H1 (cell line): Measurements from ENCODE around the gene USP30. TPM values are rescaled to one million over a fixed set of nuclear protein-coding genes. Genes with fewer than 3 reads are reported as not detected.
"Not testable (repeated sequence)": the region's sequence is repeated elsewhere in the genome, so short reads cannot be mapped to it uniquely, and the experiment has no call there.

Source experiments
- CTCF ChIA-PET: fragments of 300-600 bp; sonication (Branson Sonifier 250); formaldehyde crosslinking; loops from one replicate; lab custom pipeline; 2021; ENCODE audit not compliant: partially characterized antibody; lab: Charles Lee
- POLR2A ChIA-PET: fragments of 300-600 bp; sonication (Branson Sonifier 250); formaldehyde crosslinking; loops from one replicate; lab custom pipeline; 2021; ENCODE audit warnings: inconsistent platforms; ENCODE audit not compliant: partially characterized antibody; lab: Charles Lee
- DNase-seq, 2 experiments: peaks; one replicate each; pipeline versions ENCODE4 v3.0.0 to v3.0.0-alpha.2; 2010 to 2022; ENCODE audit warnings: low spot score in 2 of 2, low read depth in 1 of 2, mixed read lengths in 1 of 2
- FAIRE-seq: peaks from 2 replicates; lab custom pipeline; 2011; peaks lifted over from hg19 to GRCh38; lab: Jason Lieb, UNC
- H2AFZ ChIP-seq: 2 replicates; pipeline ENCODE4 v1.8.1; 2012; ENCODE audit warnings: low read length, inconsistent platforms
- H2AK5ac ChIP-seq: 2 replicates; pipeline ENCODE4 v1.6.1; 2013; ENCODE audit warnings: low read depth, low read length
- H2BK120ac ChIP-seq: replicated peaks from 2 replicates; pipeline ENCODE3; 2013; ENCODE audit warnings: low read depth, low read length, inconsistent platforms
- H2BK12ac ChIP-seq: 2 replicates; pipeline ENCODE4 v1.6.1; 2013; ENCODE audit warnings: low read depth, low read length
- H2BK15ac ChIP-seq: 2 replicates; pipeline ENCODE4 v1.6.1; 2013; ENCODE audit warnings: low read length
- H2BK20ac ChIP-seq: 2 replicates; pipeline ENCODE4 v1.6.1; 2013; ENCODE audit warnings: low read length
- H2BK5ac ChIP-seq: 2 replicates; pipeline ENCODE4 v1.6.1; 2013; ENCODE audit warnings: low read depth, low read length
- H3K14ac ChIP-seq: 2 replicates; pipeline ENCODE4 v1.6.1; 2013; ENCODE audit warnings: inconsistent platforms; ENCODE audit not compliant: insufficient read length
- H3K18ac ChIP-seq: 2 replicates; pipeline ENCODE4 v1.6.1; 2013; ENCODE audit warnings: low read length; ENCODE audit errors: extremely low read depth
- H3K23ac ChIP-seq: 2 replicates; pipeline ENCODE4 v1.6.1; 2013; ENCODE audit warnings: inconsistent platforms; ENCODE audit not compliant: insufficient read length
- H3K23me2 ChIP-seq: 2 replicates; pipeline ENCODE4 v1.6.1; 2013; ENCODE audit warnings: low read depth, low read length
- H3K27ac ChIP-seq: 2 replicates; pipeline ENCODE4 v1.6.1; 2011; ENCODE audit warnings: low read depth, low read length, inconsistent platforms
- H3K27me3 ChIP-seq, 4 experiments: replicated peaks in 1 of 4; 1 replicate in 1 of 4; 2 replicates in 3 of 4; pipeline versions ENCODE4 v1.6.1 to v1.8.1; 2011 to 2013; ENCODE audit warnings: low read length in 3 of 4, mild to moderate bottlenecking in 3 of 4, inconsistent platforms in 2 of 4, mixed read lengths in 2 of 4, moderate library complexity in 1 of 4; ENCODE audit not compliant: control insufficient read depth in 3 of 4, insufficient read depth in 3 of 4; ENCODE audit errors: extremely low read depth in 1 of 4
- H3K36me3 ChIP-seq, 4 experiments: 2 replicates each; pipeline versions ENCODE4 v1.6.1 to v1.8.1; 2011 to 2013; ENCODE audit warnings: mild to moderate bottlenecking in 4 of 4, low read length in 3 of 4, moderate library complexity in 2 of 4, control low read depth in 1 of 4, inconsistent platforms in 1 of 4; ENCODE audit not compliant: insufficient read depth in 4 of 4, control insufficient read depth in 2 of 4
- H3K4ac ChIP-seq: replicated peaks from 2 replicates; pipeline ENCODE3; 2013; ENCODE audit warnings: low read length, low read depth, mixed read lengths, inconsistent platforms; ENCODE audit not compliant: insufficient read length
- H3K4me1 ChIP-seq, 4 experiments: replicated peaks in 1 of 4; 1 replicate in 1 of 4; 2 replicates in 3 of 4; pipeline versions ENCODE4 v1.6.1 to v1.8.1; 2011 to 2013; ENCODE audit warnings: low read length in 3 of 4, inconsistent platforms in 2 of 4, mixed read lengths in 1 of 4; ENCODE audit not compliant: insufficient read depth in 4 of 4, control insufficient read depth in 3 of 4
- H3K4me2 ChIP-seq, 2 experiments: 2 replicates each; pipeline versions ENCODE4 v1.6.1 to v1.8.1; 2011 to 2013; ENCODE audit warnings: low read depth in 2 of 2, low read length in 2 of 2, control low read depth in 1 of 2, inconsistent platforms in 1 of 2, mild to moderate bottlenecking in 1 of 2; ENCODE audit not compliant: insufficient read depth in 1 of 2
- H3K4me3 ChIP-seq, 4 experiments: fragments of 200-600, 300-600 bp in 1 of 4; sonication (generic), shearing (Covaris generic), sonication (Bioruptor Twin) in 1 of 4; 2 replicates each; pipeline versions ENCODE4 v1.5.1 to v1.8.1; 2011 to 2016; ENCODE audit warnings: low read length in 4 of 4, low read depth in 3 of 4, control low read depth in 2 of 4, inconsistent platforms in 2 of 4, mild to moderate bottlenecking in 2 of 4, mixed read lengths in 1 of 4, moderate library complexity in 1 of 4; ENCODE audit not compliant: insufficient read depth in 2 of 4; ENCODE audit errors: extremely low read depth in 1 of 4
- H3K56ac ChIP-seq: replicated peaks from 2 replicates; pipeline ENCODE3; 2013; ENCODE audit warnings: low read depth, mild to moderate bottlenecking, mixed read lengths, low read length, inconsistent platforms; ENCODE audit not compliant: insufficient read length
- H3K79me1 ChIP-seq: 2 replicates; pipeline ENCODE4 v1.6.1; 2013; ENCODE audit warnings: low read depth, low read length, control low read depth
- H3K79me2 ChIP-seq, 2 experiments: 2 replicates each; pipeline versions ENCODE4 v1.6.1 to v1.8.1; 2012 to 2013; ENCODE audit warnings: low read length in 2 of 2, mild to moderate bottlenecking in 2 of 2, inconsistent platforms in 1 of 2; ENCODE audit not compliant: insufficient read depth in 2 of 2, control insufficient read depth in 1 of 2
- H3K9ac ChIP-seq, 4 experiments: replicated peaks in 1 of 4; 1 replicate in 1 of 4; 2 replicates in 3 of 4; pipeline versions ENCODE4 v1.6.1 to v1.8.1; 2011 to 2013; ENCODE audit warnings: low read depth in 3 of 4, low read length in 3 of 4, control low read depth in 2 of 4, mild to moderate bottlenecking in 2 of 4, moderate library complexity in 2 of 4, inconsistent platforms in 1 of 4; ENCODE audit errors: extremely low read depth in 1 of 4
- H3K9me3 ChIP-seq, 2 experiments: 2 replicates each; pipeline versions ENCODE4 v1.6.1 to v1.8.1; 2012 to 2013; ENCODE audit warnings: mild to moderate bottlenecking in 2 of 2, moderate library complexity in 2 of 2, control low read depth in 1 of 2, inconsistent platforms in 1 of 2, low read depth in 1 of 2, low read length in 1 of 2, mixed read lengths in 1 of 2; ENCODE audit not compliant: insufficient read depth in 2 of 2
- H4K20me1 ChIP-seq, 2 experiments: replicated peaks in 1 of 2; 2 replicates each; pipeline versions ENCODE3 to v1.8.1; 2011 to 2013; ENCODE audit warnings: inconsistent platforms in 2 of 2, low read length in 2 of 2, mild to moderate bottlenecking in 1 of 2; ENCODE audit not compliant: insufficient read depth in 2 of 2, control insufficient read depth in 1 of 2
- H4K5ac ChIP-seq: 2 replicates; pipeline ENCODE4 v1.6.1; 2013; ENCODE audit warnings: low read length, low read depth, mixed read lengths, inconsistent platforms; ENCODE audit not compliant: insufficient read length
- H4K8ac ChIP-seq: 2 replicates; pipeline ENCODE4 v1.8.0; 2013; ENCODE audit warnings: mild to moderate bottlenecking, moderate library complexity, low read length, inconsistent platforms; ENCODE audit not compliant: insufficient read depth; ENCODE audit errors: extremely low read depth
- H4K91ac ChIP-seq: replicated peaks from 2 replicates; pipeline ENCODE3; 2013; ENCODE audit warnings: low read length, mixed read lengths, inconsistent platforms; ENCODE audit not compliant: insufficient read length
- ATF3 ChIP-seq: IDR thresholded peaks from 2 replicates; pipeline ENCODE4 v1.6.1; 2011; ENCODE audit warnings: low read depth, mild to moderate bottlenecking, low read length; ENCODE audit not compliant: insufficient read depth
- BACH1 ChIP-seq: IDR thresholded peaks from 2 replicates; pipeline ENCODE4 v1.6.1; 2012; ENCODE audit warnings: low read length, improper control_type of control experiment
- USF2 ChIP-seq: IDR thresholded peaks from 2 replicates; pipeline ENCODE4 v1.6.1; 2011; ENCODE audit warnings: low read length, improper control_type of control experiment
- ZNF274 ChIP-seq: IDR thresholded peaks from 2 replicates; pipeline ENCODE4 v1.7.0; 2012; ENCODE audit warnings: low read length, borderline replicate concordance; ENCODE audit errors: extremely low read depth
- WGBS, 2 experiments: shearing (Covaris generic) in 1 of 2; methylation state at CpG; one replicate each; pipeline versions ENCODE4 v1.1.6 to v1.1.7; 2013 to 2015; ENCODE audit warnings: low lambda C conversion rate in 2 of 2, mixed read lengths in 2 of 2, inconsistent platforms in 1 of 2, low coverage in 1 of 2, missing lambda C conversion rate in 1 of 2; ENCODE audit not compliant: insufficient replicate concordance in 2 of 2, insufficient coverage in 1 of 2, insufficient read length in 1 of 2; ENCODE audit errors: extremely low coverage in 1 of 2, missing lambda C conversion rate in 1 of 2; 5-methylcytosine and 5-hydroxymethylcytosine counted together
- polyA plus RNA-seq, 7 experiments: library from polyadenylated mRNA; depleted of rRNA in 3 of 7; stranded (reverse) in 5 of 7; unstranded in 2 of 7; fragments of >200 nt in 5 of 7; fragments of 200-250 nt in 2 of 7; gene quantifications; 1 replicate in 5 of 7; 2 replicates in 1 of 7; 4 replicates in 1 of 7; pipeline versions ENCODE4 v1.2.1 to v1.2.3, GENCODE V29; 2011 to 2013; ENCODE audit warnings: missing spikeins in 2 of 7, mixed read lengths in 2 of 7
- total RNA-seq: library from RNA; stranded (reverse); fragmentation: NEBNext Ultra II Directional; extraction: Animal tissue kit (Norgen Biotek cat#: 25700); gene quantifications from 2 replicates; pipeline ENCODE4 v1.2.1, GENCODE V29; 2021

The USP30 gene
- total and polyA plus RNA-seq, 2 of the 8 experiments (the other 6 are each of a cell fraction or from before 2014, with no cell fraction given) = 7.0 to 12.2 TPM

GRCh38 chr12:109027767-109028166, 24.6 kb upstream of the USP30 start (continued):
- no peak for TF ChIP-seq USF2
- no peak for TF ChIP-seq ZNF274
- no peak for TF ChIP-seq ATF3
- no peak for TF ChIP-seq BACH1

GRCh38 chr12:109028624-109029023, 23.8 kb upstream of the USP30 start:
- H3K79me2 ChIP-seq, H2BK12ac ChIP-seq, H2BK20ac ChIP-seq, H3K4ac ChIP-seq, H4K8ac ChIP-seq, H2BK120ac ChIP-seq, H3K4me1 ChIP-seq, H2AK5ac ChIP-seq, H3K9me3 ChIP-seq, H3K56ac ChIP-seq, H3K23me2 ChIP-seq, H3K18ac ChIP-seq, H3K4me2 ChIP-seq, H3K27me3 ChIP-seq, H3K79me1 ChIP-seq, H3K9ac ChIP-seq, H4K5ac ChIP-seq, H3K36me3 ChIP-seq, H2AFZ ChIP-seq, H2BK15ac ChIP-seq, H4K20me1 ChIP-seq, H3K27ac ChIP-seq, H3K4me3 ChIP-seq, POLR2A ChIA-PET, H2BK5ac ChIP-seq, H3K23ac ChIP-seq, H4K91ac ChIP-seq, FAIRE-seq, H3K14ac ChIP-seq: not testable (repeated sequence)
- WGBS, 2 experiments = 91% methylated on average over 2 of the region's 3 CpGs; no CpG with 5 or more reads in 1 of the 2 experiments
- CTCF ChIA-PET = interaction anchor here (0.7 kb wide), 1 partner anchor 834 kb away, joined by 3 read pairs; no protein-coding TSS in a partner anchor
- DNase-seq = peak in 1 of 2 experiments; percentile 1
